Measurements from ENCODE around the gene PKDREJ.

DNA sequence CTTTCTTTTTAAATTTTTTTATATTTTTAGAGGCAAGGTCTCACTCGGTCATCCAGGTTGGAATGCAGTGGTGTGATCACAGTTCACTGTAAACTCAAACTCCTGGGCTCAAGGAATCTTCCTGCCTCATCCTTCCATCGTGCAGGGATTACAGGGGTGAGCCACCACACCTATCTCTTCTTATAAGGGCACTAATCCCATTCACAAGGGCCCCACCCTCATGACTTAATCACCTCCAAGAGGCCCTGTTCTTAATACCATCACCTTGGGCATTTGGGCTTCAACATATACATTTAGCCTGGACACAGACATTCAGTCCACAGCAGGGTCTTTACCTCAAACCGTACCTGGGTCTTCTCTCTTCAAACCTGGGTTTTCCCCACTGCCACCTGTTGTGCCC, 29.0 kb upstream of the PKDREJ start:
- TF ChIP-seq POLR2A (IDR thresholded peaks at IDR 0.05; ENCODE audit: low read length) (no peak), GATA1 (IDR thresholded peaks at IDR 0.05; ENCODE audit: low read depth, low read length) (no peak)
